ENCODE measurements around the gene GH2.

The GH2 gene

DNA sequence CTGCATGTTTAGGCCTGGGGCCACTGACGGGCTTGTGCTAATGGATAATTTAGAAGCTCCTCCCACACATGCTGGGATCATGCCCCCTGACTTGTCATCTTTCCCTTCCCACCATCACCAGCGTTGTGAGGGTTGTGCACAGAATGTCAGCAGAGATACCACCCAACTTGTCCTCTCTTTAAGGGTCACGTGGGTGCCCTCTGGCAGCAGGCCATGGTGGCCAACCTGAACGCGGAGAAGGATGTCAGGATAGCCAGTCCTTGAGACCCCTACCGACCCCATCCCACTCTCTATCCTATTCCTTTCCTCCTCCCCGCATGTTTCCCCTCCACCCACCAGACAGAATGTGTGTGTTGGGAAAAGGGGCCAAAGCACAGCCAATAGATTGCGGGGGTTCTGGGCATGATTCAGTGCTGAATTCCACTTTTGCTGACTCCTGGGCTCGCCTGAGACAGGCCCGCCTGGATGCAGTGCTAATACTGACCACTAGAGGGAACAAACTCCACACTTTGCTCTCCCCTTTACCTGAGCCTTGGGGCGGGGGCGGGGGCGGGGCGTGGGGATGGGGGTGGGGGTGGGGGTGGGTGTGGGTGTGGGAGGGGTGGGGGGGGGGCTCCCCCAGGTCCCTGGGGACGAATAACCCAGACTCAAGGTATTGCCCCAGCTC is at the start of gene GH2:
TSS of gene GH2 (minus strand) at position 10 of the 667 bp plus-strand sequence. CDS start 143 bp downstream, outside the sequence.
- peak; percentile 53 to 64 for DNase-seq (ENCODE audit: low read depth in 2 of 2)
- no peak within 1 kb of the TSS for H3K4me3 ChIP-seq (replicated peaks in 1 of 2; ENCODE audit: low read depth in 2 of 2, low read length in 2 of 2)

DNA sequence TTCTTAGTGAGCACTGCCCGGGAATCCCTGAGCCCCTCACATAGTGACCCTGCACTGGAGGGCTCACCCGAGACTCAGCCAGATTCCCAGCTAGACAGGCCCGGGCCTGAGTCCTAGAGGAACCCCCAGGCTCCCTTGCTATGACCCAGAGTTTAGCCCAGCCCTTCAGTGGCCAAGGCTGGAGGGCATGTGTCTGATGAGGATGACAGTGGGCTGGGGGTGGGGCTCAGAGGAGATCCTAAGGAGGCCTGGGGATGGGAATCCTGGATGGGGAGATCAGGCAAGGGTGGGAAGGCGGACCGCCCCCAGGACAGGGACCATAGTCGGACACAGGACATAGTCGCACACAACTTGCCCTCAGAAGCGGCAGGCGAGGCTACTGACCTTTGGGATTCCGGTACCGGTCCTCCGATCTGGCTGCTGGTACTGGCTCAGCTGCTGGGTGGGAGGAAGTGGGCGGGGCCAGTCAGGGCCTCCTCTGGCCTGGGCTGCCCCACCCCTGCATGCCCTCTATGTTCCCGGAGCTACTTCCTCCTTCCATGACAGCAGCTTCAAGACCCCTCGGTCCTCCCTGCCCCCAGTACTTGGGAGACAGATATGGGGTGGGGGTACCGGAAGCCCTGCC is 49.3 kb upstream of the GH2 start:
- H3K4me3 ChIP-seq (replicated peaks in 1 of 2; ENCODE audit: low read depth in 2 of 2, low read length in 2 of 2) = no peak overlapping the region
- peak in 1 of 2 donors; percentile 17 for DNase-seq (ENCODE audit: low read depth in 2 of 2)
- TF ChIP-seq, protein P1, sequence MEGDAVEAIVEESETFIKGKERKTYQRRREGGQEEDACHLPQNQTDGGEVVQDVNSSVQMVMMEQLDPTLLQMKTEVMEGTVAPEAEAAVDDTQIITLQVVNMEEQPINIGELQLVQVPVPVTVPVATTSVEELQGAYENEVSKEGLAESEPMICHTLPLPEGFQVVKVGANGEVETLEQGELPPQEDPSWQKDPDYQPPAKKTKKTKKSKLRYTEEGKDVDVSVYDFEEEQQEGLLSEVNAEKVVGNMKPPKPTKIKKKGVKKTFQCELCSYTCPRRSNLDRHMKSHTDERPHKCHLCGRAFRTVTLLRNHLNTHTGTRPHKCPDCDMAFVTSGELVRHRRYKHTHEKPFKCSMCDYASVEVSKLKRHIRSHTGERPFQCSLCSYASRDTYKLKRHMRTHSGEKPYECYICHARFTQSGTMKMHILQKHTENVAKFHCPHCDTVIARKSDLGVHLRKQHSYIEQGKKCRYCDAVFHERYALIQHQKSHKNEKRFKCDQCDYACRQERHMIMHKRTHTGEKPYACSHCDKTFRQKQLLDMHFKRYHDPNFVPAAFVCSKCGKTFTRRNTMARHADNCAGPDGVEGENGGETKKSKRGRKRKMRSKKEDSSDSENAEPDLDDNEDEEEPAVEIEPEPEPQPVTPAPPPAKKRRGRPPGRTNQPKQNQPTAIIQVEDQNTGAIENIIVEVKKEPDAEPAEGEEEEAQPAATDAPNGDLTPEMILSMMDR (IDR thresholded peaks at IDR 0.05; ENCODE audit: low read depth, low read length) = no peak

More for the DNA sequence above, at the start of gene GH2:
- TF ChIP-seq, protein P1 (IDR thresholded peaks at IDR 0.05; ENCODE audit: low read depth, low read length) = peak; percentile 77

DNA sequence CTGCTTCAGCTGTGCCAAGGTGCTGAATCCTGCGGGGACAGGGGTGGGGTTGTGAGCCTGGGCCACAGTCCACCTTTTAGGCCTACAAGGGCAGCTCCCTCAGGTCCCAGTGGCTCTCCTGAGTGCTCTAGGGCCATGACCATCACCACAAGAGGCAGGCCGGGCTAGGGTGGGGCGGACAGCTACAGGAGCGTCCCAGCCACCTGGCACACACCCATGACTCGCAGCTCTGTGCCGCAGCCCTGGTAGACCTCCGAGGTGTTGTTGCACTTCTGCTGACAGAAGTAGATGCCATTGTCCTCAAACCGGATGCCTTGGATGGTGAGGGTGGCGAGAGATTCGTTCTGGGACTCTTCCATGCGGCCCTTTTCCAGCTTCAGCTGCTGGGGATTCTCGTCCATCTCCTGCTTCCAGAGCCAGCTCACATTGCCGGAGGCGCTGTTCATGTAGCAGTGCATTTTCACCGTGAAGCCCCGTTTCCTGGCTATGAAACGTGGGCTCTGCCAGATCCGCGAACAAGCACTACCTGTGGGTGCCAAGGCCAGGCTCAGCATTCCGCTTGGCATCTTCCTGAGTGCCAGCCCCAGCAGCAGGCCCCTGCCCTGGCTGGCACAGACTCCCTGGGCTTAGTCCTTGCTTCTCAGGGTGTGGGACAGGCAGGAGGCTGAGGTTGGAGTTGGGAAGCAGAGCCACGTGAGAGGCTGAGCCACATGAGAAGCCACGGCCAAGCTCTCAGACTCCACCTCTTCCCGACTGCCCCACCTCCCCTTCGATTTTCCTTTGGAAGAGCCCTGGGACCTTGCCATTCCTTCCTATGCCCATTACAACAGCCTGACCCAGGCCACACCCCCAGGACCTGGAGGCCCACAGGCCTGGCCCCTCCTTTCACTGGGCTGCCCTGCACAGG is 48.4 kb upstream of the GH2 start:
- TF ChIP-seq, protein P1 (IDR thresholded peaks at IDR 0.05; ENCODE audit: low read depth, low read length) = no peak
- peak in 1 of 2 donors; percentile 12 for DNase-seq (ENCODE audit: low read depth in 2 of 2)
- H3K4me3 ChIP-seq (replicated peaks in 1 of 2; ENCODE audit: low read depth in 2 of 2, low read length in 2 of 2) = no peak overlapping the region

DNA sequence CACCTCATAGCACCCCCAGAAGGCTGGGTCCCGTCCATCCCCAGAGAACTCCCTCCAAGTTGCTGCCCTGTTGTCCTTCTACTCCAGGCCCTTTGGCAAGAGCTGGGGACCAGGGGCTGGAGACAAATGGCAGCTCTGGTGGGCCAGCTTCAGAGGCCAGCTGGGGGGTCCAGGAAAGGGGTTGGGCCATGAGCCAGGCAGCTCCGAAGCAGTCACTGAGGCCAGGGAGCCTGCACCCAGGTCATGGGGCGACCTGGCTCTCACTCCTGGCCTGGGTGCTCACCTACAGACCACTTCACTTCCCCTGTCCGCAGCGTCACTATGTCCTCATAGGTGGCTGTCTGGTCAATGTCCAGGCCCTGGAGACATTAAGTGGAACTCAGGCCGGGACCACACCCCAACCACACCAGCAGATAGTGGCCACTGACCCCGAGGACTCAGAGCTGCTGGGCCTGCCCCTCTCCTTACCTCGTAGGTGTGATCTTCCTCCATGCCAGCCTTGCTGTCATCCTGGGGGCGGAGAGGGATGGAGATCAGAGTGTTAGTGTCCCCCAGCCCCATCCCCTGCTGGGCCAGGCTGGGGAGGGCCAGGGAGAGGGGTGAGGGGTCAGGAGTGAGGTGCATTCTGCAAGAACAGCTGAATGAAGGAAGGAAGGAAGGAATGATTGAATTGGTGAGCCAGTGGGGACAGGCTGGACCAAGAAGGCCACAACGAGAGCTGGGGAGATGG is 47.4 kb upstream of the GH2 start:
- H3K4me3 ChIP-seq (replicated peaks in 1 of 2; ENCODE audit: low read depth in 2 of 2, low read length in 2 of 2) = no peak overlapping the region
- no peak for DNase-seq (ENCODE audit: low read depth in 2 of 2)
- TF ChIP-seq, protein P1 (IDR thresholded peaks at IDR 0.05; ENCODE audit: low read depth, low read length) = no peak

DNA sequence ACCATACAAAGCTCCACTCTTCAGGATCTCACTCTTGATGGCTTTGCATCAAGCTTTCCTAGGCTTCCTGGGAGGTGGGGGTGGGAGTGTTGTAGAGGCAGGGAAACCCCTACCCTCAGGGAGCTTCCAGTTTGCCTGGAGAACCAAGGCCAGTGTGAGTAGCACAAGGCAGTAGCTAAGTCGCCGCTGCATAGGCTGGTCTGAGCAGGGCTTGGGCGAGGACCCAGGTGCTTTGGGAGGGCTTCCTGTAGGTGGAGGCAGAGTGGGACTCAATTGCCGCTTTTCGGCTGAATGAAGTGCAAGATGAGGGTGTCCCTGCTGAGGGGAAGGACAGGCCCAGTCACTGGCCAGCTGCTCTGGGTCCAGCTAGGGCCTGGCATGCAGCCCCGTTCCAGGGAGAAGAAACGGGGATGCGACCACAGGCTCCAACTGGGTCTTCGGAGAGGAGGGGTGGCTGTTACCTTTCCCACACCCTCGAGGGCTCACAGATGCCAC is 46.5 kb upstream of the GH2 start:
- DNase-seq (ENCODE audit: low read depth in 2 of 2) = no peak
- no peak overlapping the region for H3K4me3 ChIP-seq (replicated peaks in 1 of 2; ENCODE audit: low read depth in 2 of 2, low read length in 2 of 2)
- TF ChIP-seq, protein P1 (IDR thresholded peaks at IDR 0.05; ENCODE audit: low read depth, low read length) = no peak
